ENCODE results near the gene POLG.

Gene POLG

DNA sequence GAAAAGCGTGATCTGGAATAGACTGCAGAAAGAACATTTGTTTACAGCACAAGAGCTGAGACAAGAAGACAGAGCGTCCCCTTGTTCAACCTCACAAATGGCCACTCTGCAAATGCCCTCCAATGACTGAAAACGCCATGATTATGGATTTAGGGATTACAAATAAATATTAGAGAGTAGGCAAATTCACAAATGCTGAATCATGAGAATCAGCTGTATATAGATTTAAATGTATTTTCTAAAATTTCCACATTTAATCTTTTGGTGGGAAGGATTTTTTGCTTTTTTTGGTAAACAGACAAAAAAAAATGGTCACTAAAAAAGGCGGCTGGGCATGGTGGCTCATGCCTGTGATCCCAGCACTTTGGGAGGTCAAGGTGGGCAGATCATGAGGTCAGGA, 10.6 kb upstream of the POLG start (continued):
- no peak for TF ChIP-seq ZNF785 (tag by site-specific recombination; IDR thresholded peaks at IDR 0.05)
- TF ChIP-seq ZBTB21 (tag by site-specific recombination; IDR thresholded peaks at IDR 0.05) = no peak

DNA sequence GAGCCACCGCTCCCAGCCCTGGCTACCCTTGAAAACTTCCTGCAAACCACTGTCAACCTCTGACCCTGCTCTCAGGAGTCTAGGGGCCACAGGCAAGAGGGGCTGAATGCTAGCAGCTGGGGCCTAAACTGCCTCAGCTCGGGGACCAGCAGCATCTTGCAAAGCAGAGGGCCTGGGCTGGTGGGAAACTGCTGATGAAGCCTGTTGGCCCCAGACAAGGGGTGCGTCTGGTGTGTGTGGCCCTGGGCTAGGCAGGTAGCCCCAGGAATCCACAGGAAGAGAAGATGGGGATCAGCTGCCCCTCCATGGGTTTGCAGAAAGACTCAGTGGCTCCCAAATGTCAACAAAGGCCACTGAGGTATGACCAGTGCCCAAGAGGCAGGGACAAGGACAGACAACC, 8.2 kb upstream of the POLG start:
- ChIA-PET POLR2A (no interaction called here), CTCF (interaction anchor here (12.0 kb wide), 1 partner anchor 14 kb away, joined by 199 read pairs; no protein-coding TSS in a partner anchor)
- Histone ChIP-seq H3K36me3 (ENCODE audit: control insufficient read depth in 2 of 2, insufficient read depth in 1 of 2, low read length in 2 of 2) (no peaks in the 10 kb centered on the region), H3K4me1 (ENCODE audit: control insufficient read depth, insufficient read depth, low read length) (no peaks in the 10 kb centered on the region), H3K9me3 (ENCODE audit: control insufficient read depth, insufficient read depth, low read depth, low read length) (no peaks in the 10 kb centered on the region), H3K27ac (ENCODE audit: extremely low read depth, low read depth, low read length) (no peak overlapping the region), H3K4me3 (ENCODE audit: low read depth, low read length) (no peak overlapping the region)
- TF ChIP-seq ZNF791 (tag by site-specific recombination; IDR thresholded peaks at IDR 0.05) (no peak), SETDB1 (IDR thresholded peaks at IDR 0.05; ENCODE audit: insufficient read length, low read length) (no peak), SP3 (tag by site-specific recombination; IDR thresholded peaks at IDR 0.05) (no peak), ZNF701 (tag by site-specific recombination; IDR thresholded peaks at IDR 0.05) (no peak), ZNF561 (tag by site-specific recombination; IDR thresholded peaks at IDR 0.05; ENCODE audit: borderline replicate concordance) (no peak), ZNF311 (tag by site-specific recombination; IDR thresholded peaks at IDR 0.05; ENCODE audit: borderline replicate concordance) (no peak), ZNF777 (tag by site-specific recombination; IDR thresholded peaks at IDR 0.05; ENCODE audit: borderline replicate concordance) (no peak), ZNF223 (tag by site-specific recombination; IDR thresholded peaks at IDR 0.05) (no peak)
- TF ChIP-seq, protein P1, sequence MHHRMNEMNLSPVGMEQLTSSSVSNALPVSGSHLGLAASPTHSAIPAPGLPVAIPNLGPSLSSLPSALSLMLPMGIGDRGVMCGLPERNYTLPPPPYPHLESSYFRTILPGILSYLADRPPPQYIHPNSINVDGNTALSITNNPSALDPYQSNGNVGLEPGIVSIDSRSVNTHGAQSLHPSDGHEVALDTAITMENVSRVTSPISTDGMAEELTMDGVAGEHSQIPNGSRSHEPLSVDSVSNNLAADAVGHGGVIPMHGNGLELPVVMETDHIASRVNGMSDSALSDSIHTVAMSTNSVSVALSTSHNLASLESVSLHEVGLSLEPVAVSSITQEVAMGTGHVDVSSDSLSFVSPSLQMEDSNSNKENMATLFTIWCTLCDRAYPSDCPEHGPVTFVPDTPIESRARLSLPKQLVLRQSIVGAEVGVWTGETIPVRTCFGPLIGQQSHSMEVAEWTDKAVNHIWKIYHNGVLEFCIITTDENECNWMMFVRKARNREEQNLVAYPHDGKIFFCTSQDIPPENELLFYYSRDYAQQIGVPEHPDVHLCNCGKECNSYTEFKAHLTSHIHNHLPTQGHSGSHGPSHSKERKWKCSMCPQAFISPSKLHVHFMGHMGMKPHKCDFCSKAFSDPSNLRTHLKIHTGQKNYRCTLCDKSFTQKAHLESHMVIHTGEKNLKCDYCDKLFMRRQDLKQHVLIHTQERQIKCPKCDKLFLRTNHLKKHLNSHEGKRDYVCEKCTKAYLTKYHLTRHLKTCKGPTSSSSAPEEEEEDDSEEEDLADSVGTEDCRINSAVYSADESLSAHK (tag by site-specific recombination; IDR thresholded peaks at IDR 0.05) = no peak

DNA sequence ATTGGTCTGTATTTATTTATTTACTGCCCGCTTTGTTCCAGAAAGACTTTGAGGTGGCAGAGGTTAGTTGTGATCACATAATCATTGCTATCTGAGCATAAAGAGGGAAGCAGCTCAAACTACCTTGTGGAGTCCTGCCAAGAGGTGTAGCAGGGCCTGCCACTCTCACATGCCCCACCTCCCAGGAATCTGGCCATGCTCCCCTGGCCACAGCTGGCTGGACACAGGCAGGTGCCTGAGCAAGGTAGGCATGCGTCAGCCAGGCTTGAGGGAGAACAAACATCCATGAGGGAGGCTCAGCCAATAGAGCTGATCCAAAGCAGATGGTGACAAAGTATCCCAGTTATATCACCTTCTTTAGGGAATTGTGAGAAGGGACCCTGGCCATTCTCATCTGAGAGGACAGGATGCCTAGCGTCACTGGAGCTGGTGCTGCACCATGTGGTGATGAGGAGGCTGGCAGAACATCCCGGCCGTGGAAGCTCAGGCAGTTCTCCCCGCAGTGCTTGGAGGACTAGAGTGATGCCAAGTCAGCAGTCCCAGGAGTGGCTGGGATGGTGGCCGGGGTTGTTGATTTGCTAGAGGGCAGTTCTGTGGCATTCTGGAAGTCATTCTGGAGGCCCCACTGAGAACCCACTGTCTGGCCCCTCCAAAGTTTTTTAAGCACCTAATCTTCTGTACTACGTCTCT, 6.8 kb upstream of the POLG start:
- POLR2A ChIA-PET = no interaction called here
- H3K4me3 ChIP-seq (ENCODE audit: low read depth, low read length) = no peak overlapping the region
- H3K9me3 ChIP-seq (ENCODE audit: control insufficient read depth, insufficient read depth, low read depth, low read length) = no peaks in the 10 kb centered on the region
- H3K36me3 ChIP-seq (ENCODE audit: control insufficient read depth in 2 of 2, insufficient read depth in 1 of 2, low read length in 2 of 2) = no peaks in the 10 kb centered on the region
- CTCF ChIA-PET = interaction anchor here (0.6 to 12.0 kb wide), 3 partner anchors 15 to 1749 kb away, joined by 3 to 199 read pairs (median 4); no protein-coding TSS in a partner anchor
- no peaks in the 10 kb centered on the region for H3K4me1 ChIP-seq (ENCODE audit: control insufficient read depth, insufficient read depth, low read length)
- no peak overlapping the region for H3K27ac ChIP-seq (ENCODE audit: extremely low read depth, low read depth, low read length)
- TF ChIP-seq ZNF366 (tag by site-specific recombination; conservative IDR thresholded peaks at IDR 0.05) (no peak), IKZF3 (tag by site-specific recombination; IDR thresholded peaks at IDR 0.05) (no peak), OSR2 (tag by site-specific recombination; IDR thresholded peaks at IDR 0.05) (no peak), ZNF600 (tag by site-specific recombination; IDR thresholded peaks at IDR 0.05) (no peak), ZXDB (tag by site-specific recombination; IDR thresholded peaks at IDR 0.05) (no peak), BCL11B (tag by site-specific recombination; IDR thresholded peaks at IDR 0.05; ENCODE audit: low read depth) (no peak), GLIS1 (tag by site-specific recombination; IDR thresholded peaks at IDR 0.05) (no peak), KLF16 (tag by site-specific recombination; IDR thresholded peaks at IDR 0.05) (no peak), ZNF174 (tag by site-specific recombination; IDR thresholded peaks at IDR 0.05) (no peak), ZNF350 (tag by site-specific recombination; IDR thresholded peaks at IDR 0.05) (no peak), ZNF433 (tag by site-specific recombination; IDR thresholded peaks at IDR 0.05; ENCODE audit: low read depth) (no peak)
- TF ChIP-seq, protein P1 (tag by site-specific recombination; IDR thresholded peaks at IDR 0.05) = no peak
- TF ChIP-seq, protein P2, sequence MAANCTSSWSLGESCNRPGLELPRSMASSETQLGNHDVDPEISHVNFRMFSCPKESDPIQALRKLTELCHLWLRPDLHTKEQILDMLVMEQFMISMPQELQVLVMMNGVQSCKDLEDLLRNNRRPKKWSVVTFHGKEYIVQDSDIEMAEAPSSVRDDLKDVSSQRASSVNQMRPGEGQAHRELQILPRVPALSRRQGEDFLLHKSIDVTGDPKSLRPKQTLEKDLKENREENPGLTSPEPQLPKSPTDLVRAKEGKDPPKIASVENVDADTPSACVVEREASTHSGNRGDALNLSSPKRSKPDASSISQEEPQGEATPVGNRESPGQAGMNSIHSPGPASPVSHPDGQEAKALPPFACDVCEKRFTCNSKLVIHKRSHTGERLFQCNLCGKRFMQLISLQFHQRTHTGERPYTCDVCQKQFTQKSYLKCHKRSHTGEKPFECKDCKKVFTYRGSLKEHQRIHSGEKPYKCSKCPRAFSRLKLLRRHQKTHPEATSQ (tag by site-specific recombination; IDR thresholded peaks at IDR 0.05) = no peak
- TF ChIP-seq, protein P3, sequence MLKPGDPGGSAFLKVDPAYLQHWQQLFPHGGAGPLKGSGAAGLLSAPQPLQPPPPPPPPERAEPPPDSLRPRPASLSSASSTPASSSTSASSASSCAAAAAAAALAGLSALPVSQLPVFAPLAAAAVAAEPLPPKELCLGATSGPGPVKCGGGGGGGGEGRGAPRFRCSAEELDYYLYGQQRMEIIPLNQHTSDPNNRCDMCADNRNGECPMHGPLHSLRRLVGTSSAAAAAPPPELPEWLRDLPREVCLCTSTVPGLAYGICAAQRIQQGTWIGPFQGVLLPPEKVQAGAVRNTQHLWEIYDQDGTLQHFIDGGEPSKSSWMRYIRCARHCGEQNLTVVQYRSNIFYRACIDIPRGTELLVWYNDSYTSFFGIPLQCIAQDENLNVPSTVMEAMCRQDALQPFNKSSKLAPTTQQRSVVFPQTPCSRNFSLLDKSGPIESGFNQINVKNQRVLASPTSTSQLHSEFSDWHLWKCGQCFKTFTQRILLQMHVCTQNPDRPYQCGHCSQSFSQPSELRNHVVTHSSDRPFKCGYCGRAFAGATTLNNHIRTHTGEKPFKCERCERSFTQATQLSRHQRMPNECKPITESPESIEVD (tag by site-specific recombination; IDR thresholded peaks at IDR 0.05) = no peak
